Measurements from ENCODE around the gene GMDS. TPM values are rescaled to one million over a fixed set of nuclear protein-coding genes. Genes with fewer than 3 reads are reported as not detected.

Gene GMDS
- total RNA-seq, 1 donor from 2014 or later: 19.9 TPM

DNA sequence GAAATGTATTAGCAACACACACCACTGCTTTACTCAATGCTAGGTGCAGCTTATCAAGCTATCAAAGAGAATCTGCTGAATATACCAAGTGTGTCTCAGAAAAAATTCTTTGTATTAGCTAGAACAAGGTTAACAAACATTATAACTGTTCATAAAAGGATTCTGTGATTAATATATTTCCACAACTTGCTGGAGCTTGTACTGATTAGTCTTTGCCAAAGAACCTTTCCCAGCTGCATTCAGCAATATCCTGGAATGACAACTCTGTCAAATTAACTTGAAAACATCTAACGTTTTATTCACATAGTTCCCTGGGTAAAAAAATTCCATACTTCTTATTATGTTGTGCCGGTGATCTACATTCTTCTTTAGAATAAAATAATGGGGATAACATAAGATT lies 383.0 kb downstream of the GMDS start:
- intact Hi-C loops (cut with DNase I): no loop called here
- peaks cover 0 to 11% of the 10 kb centered on the region in 2 donors for H3K4me1 ChIP-seq
- no peak overlapping the region for H3K27ac ChIP-seq
- H3K27me3 ChIP-seq: no peaks in the 10 kb centered on the region
- H3K4me3 ChIP-seq: no peak overlapping the region
- H3K9me3 ChIP-seq: no peaks in the 10 kb centered on the region
- H3K36me3 ChIP-seq: no peaks in the 10 kb centered on the region
- DNase-seq (ENCODE audit: low spot score in 2 of 2): no peak
- TF ChIP-seq, protein P1, sequence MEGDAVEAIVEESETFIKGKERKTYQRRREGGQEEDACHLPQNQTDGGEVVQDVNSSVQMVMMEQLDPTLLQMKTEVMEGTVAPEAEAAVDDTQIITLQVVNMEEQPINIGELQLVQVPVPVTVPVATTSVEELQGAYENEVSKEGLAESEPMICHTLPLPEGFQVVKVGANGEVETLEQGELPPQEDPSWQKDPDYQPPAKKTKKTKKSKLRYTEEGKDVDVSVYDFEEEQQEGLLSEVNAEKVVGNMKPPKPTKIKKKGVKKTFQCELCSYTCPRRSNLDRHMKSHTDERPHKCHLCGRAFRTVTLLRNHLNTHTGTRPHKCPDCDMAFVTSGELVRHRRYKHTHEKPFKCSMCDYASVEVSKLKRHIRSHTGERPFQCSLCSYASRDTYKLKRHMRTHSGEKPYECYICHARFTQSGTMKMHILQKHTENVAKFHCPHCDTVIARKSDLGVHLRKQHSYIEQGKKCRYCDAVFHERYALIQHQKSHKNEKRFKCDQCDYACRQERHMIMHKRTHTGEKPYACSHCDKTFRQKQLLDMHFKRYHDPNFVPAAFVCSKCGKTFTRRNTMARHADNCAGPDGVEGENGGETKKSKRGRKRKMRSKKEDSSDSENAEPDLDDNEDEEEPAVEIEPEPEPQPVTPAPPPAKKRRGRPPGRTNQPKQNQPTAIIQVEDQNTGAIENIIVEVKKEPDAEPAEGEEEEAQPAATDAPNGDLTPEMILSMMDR (IDR thresholded peaks at IDR 0.05): no peak

DNA sequence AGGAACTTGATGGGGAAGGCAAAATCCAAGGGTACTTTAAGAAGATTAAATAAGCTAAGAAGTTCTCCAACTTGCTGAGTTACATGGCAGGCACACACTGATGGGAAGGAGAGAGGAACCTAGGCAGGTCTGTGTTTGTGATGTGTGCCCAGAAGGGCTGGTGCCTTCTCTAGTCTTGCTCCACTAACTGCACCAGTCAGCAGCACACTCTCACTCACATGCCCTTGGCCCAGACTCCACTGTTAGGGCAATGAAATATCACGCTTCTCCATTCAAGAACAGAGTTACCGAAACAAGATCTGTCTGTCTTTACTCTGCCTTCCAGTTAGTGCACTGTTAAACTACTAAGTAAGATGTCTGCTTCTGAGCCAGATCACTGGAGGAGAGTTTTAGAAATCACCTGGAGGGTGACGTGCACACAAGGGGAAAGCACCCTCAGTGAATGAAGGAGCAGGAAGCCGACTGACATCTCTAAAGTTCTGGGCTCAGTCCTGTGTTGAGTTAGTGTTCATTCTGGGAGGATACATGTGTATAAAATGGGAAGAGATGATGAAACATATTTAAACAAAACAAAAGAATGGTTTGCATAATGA lies 384.6 kb downstream of the GMDS start:
- H3K4me1 ChIP-seq: peaks cover 0 to 25% of the 10 kb centered on the region in 2 donors
- intact Hi-C loops (cut with DNase I): no loop called here
- H3K4me3 ChIP-seq: no peak overlapping the region

DNA sequence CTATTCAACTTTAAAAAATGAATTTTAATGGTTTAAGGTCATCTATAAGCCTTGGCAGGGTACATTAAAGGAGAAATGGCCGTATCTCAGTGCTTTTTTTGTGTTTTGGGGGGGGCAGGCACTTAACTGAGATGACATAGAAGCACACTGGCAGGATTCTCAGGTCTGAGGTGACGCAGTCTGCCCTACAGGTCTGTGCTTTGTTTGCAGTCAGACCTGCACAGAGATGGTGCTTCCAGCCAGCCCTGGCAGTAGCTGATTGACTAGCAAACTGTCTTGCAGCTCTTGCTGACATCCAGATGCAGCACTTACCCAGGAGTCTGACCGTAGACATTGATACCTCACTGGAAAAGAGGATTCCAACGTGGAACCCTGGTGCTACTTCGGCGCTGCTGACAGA lies 386.5 kb downstream of the GMDS start:
- TF ChIP-seq, protein P1 (IDR thresholded peaks at IDR 0.05): no peak
- no peak overlapping the region for H3K27ac ChIP-seq
- H3K27me3 ChIP-seq: no peaks in the 10 kb centered on the region
- no peak overlapping the region for H3K4me3 ChIP-seq
- H3K9me3 ChIP-seq: no peaks in the 10 kb centered on the region
- H3K4me1 ChIP-seq: peaks cover 0 to 23% of the 10 kb centered on the region in 2 donors
- no peak for DNase-seq (ENCODE audit: low spot score in 2 of 2)
- no peaks in the 10 kb centered on the region for H3K36me3 ChIP-seq
- intact Hi-C loops (cut with DNase I): loop anchor here (10.0 kb wide), 1 partner anchor 176 kb away; no protein-coding TSS in a partner anchor

More for the DNA sequence above, 384.6 kb downstream of the GMDS start:
- TF ChIP-seq, protein P1 (IDR thresholded peaks at IDR 0.05): no peak
- H3K27ac ChIP-seq: peak overlapping the region in 1 of 2 donors; percentile 19
- no peaks in the 10 kb centered on the region for H3K36me3 ChIP-seq
- H3K9me3 ChIP-seq: no peaks in the 10 kb centered on the region
- H3K27me3 ChIP-seq: no peaks in the 10 kb centered on the region
- no peak for DNase-seq (ENCODE audit: low spot score in 2 of 2)

DNA sequence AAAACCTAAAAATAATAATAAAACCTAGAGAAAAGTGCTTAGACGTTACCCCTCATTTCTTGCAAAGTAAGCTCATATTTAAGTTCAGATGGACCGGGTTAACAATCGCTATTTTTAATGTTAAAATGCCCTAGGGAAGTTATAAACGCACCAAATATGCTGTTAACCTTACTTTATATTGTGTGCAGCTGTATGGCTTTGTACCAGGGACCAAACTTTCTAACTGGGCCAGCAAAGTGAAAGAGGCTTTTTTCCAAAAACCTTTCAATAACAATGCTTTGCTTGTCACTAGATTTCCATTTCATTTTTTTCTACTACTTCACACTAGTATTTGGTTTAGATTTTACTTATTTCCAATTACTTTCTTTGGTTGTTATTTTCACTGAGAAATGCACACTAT lies 387.2 kb downstream of the GMDS start:
- Histone ChIP-seq H3K27ac (peak overlapping the region in 1 of 2 donors; percentile 24), H3K27me3 (no peaks in the 10 kb centered on the region), H3K9me3 (no peaks in the 10 kb centered on the region), H3K36me3 (no peaks in the 10 kb centered on the region), H3K4me1 (peaks cover 0 to 23% of the 10 kb centered on the region in 2 donors), H3K4me3 (peak overlapping the region in 1 of 2 donors; percentile 22)
- TF ChIP-seq, protein P1 (IDR thresholded peaks at IDR 0.05): no peak
- intact Hi-C loops (cut with DNase I): loop anchor here (10.0 kb wide), 1 partner anchor 177 kb away; no protein-coding TSS in a partner anchor
- no peak for DNase-seq (ENCODE audit: low spot score in 2 of 2)

DNA sequence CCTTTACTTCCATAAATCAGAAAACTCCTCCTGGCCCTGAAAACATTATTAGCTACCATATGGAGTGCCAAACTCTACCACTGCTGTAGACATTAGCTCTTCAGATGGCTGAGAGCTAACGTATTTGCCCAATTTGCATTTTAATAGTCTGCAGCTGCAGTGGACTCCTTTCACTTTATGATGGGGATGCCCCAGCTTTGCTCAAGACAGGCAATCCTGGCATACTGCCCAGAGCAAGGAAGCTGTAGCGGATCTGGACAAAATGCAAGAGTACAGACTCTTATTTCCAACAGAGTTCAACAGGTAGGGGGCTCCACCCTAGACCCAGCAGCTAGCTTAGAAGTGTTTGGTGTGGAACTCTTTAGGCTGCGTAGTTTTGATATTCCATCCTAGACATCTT lies 389.0 kb downstream of the GMDS start:
- H3K27ac ChIP-seq: no peak overlapping the region
- H3K4me3 ChIP-seq: no peak overlapping the region
- no peak for DNase-seq (ENCODE audit: low spot score in 2 of 2)
- no peaks in the 10 kb centered on the region for H3K36me3 ChIP-seq
- no peaks in the 10 kb centered on the region for H3K9me3 ChIP-seq
- H3K27me3 ChIP-seq: no peaks in the 10 kb centered on the region
- TF ChIP-seq, protein P1 (IDR thresholded peaks at IDR 0.05): no peak
- H3K4me1 ChIP-seq: peaks cover 0 to 20% of the 10 kb centered on the region in 2 donors
- intact Hi-C loops (cut with DNase I): loop anchor here (10.0 kb wide), 1 partner anchor 178 kb away; no protein-coding TSS in a partner anchor
